Urinary bladder (tissue), 4 donors: ENCODE data around the gene LIPG. TPM values are rescaled to one million over a fixed set of nuclear protein-coding genes. Genes with fewer than 3 reads are reported as not detected.
"Not testable (repeated sequence)": the region's sequence is repeated elsewhere in the genome, so short reads cannot be mapped to it uniquely, and the experiment has no call there.

ENCODE experiments used
- DNase-seq: peaks from one replicate; pipeline ENCODE4 v3.0.0-alpha.2; 2015; ENCODE audit errors: extremely low spot score
- H3K27ac ChIP-seq: one replicate; pipeline ENCODE4 v1.5.1; 2013; ENCODE audit warnings: low read depth, mild to moderate bottlenecking, moderate library complexity
- H3K36me3 ChIP-seq: one replicate; pipeline ENCODE4 v1.6.1; 2013; ENCODE audit warnings: mild to moderate bottlenecking, moderate library complexity; ENCODE audit not compliant: insufficient read depth
- H3K4me1 ChIP-seq: one replicate; pipeline ENCODE4 v1.6.1; 2013; ENCODE audit warnings: mild to moderate bottlenecking, moderate library complexity; ENCODE audit not compliant: insufficient read depth
- H3K4me3 ChIP-seq: one replicate; pipeline ENCODE4 v1.5.1; 2013; ENCODE audit warnings: low read depth, low read length
- WGBS: extraction: QIAGEN DNeasy Blood & Tissue Kit; methylation state at CpG from one replicate; pipeline ENCODE4 v1.1.7; 2013; 5-methylcytosine and 5-hydroxymethylcytosine counted together
- polyA plus RNA-seq: library from polyadenylated mRNA; stranded (reverse); fragments of 200-250 nt; gene quantifications from one replicate; pipeline ENCODE4 v1.2.3, GENCODE V29; 2013
- total RNA-seq: library from RNA; depleted of rRNA; stranded (reverse); fragments of >200 nt; gene quantifications from one replicate; pipeline ENCODE4 v1.2.3, GENCODE V29; 2014
- donor health status: healthy with polysubstance abuse.
- donor health status: healthy.

LIPG gene
- total RNA-seq, result 5.0 TPM
- polyA plus RNA-seq, result 0.85 TPM

DNA sequence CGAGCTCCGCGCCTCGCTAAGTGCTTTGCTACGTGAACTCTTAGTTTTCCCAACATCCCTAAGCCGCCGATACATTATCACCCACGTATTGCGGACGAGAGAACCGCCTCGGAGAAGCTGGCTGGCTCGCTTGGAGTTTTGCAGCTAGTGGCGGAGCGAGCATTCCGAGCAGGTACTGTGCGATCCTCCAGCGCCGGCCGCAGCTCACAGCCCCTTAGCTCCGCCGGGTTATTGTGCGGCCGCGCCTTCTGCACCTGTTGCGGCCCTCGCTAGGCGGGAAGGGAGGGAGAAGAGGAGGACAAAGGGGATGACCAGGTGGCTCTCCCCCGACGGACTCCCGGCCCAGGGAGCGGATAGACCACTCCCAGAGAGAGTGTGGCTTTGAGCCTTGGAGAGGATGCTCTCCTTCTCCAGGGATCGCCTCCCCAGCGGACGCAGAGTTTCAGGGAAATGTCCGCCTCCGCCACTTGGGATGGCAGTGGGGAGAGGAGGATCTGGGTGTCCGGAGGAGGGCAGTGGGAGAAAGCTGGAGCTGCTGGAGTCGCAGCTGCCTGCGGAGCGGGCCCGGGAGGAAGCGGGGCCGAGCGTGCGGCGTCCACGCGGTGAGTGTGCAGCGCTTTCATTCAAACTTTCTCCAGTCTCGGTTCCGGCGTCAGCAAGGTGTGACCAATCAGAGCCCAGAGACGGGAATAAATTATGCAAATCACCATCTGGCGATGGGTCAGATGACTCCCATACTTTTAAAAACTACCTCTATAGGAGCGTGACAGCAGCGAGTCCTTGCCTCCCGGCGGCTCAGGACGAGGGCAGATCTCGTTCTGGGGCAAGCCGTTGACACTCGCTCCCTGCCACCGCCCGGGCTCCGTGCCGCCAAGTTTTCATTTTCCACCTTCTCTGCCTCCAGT is at the start of gene LIPG:
Gene LIPG (plus strand): TSS at position 769 of the 905 bp plus-strand sequence. CDS start 252 bp downstream, outside the sequence.
- Histone ChIP-seq H3K36me3 (no peaks in the 10 kb centered on the region), H3K27ac (no peak within 1 kb of the TSS), H3K4me3 (peak within 1 kb of the TSS; percentile 36), H3K4me1 (no peaks in the 10 kb centered on the region)
- no peak for DNase-seq
- WGBS, result under 1% methylated on average over 67 of the region's 67 CpGs

DNA sequence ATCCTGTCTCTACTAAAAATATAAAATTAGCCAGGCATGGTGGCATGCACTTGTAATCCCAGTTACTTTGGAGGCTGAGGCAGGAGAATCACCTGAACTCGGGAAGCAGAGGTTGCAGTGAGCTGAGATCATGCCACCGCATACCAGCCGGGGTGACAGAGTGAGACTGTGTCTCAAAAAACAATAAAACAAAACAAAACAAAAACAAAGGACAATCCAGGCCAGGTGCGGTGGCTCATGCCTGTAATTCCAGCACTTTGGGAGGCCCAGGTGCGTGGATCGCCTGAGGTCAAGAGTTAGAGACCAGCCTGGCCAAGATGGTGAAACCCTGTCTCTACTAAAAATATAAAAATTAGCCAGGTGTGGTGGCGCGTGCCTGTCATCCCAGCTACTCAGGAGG is 49.0 kb upstream of the LIPG start:
- H3K4me3 ChIP-seq, H3K27ac ChIP-seq, H3K4me1 ChIP-seq, H3K36me3 ChIP-seq, DNase-seq: not testable (repeated sequence)
- WGBS, result 81% methylated on average over 8 of the region's 8 CpGs

DNA sequence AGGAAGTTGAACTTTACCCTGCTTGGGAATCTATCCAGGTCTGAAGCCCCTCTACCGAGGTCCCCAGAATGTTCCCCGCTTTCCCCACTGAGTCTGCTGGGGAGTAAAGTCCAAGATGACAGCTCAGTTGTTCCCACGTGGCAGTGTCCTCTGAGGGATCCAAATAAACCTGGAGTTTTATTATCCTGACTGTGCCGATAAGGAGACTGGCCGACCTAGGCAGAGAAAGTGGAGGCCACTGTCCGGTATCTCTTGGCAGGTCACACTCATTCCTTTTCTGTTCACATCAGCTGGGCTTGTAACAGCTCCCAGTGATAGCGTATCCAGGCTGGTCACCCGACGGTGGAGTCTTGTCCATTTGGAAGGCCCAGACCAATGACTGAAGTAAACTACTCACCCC is 47.3 kb upstream of the LIPG start:
- H3K36me3 ChIP-seq, result no peaks in the 10 kb centered on the region
- H3K4me1 ChIP-seq, result no peaks in the 10 kb centered on the region
- no peak for DNase-seq
- 45% methylated on average over 9 of the region's 9 CpGs for WGBS
- H3K27ac ChIP-seq, result no peak overlapping the region
- H3K4me3 ChIP-seq, result no peak overlapping the region

- not testable (repeated sequence) for H3K27ac ChIP-seq, H3K4me1 ChIP-seq, DNase-seq, H3K4me3 ChIP-seq, H3K36me3 ChIP-seq
- over 99% methylated on average over 5 of the region's 5 CpGs for WGBS
These were observed 46.9 kb upstream of the LIPG start for GRCh38 chr18:49515003-49515402.

GRCh38 chr18:49515516-49515915 is 46.3 kb upstream of the LIPG start:
- DNase-seq, result no peak
- Histone ChIP-seq H3K36me3 (no peaks in the 10 kb centered on the region), H3K4me3 (no peak overlapping the region), H3K4me1 (no peaks in the 10 kb centered on the region), H3K27ac (no peak overlapping the region)
- WGBS, result 93% methylated on average over 3 of the region's 3 CpGs

DNA sequence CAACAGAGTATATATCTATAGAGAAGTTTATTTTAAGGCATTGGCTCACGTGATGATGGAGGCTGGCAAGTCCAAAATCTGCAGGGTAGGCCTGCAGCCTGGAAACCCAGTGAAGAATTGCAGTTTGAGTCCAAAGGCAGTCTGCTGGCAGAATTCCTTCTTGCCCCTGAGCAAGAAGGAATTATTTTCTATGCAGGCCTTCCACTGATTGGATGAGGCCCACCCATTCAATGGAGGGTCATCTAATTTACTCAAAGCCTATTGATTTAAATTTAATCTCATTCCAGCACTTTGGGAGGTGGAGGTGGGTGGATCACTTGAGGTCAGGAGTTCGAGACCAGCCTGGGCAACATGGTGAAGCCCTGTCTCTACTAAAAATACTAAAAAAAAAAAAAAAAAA is 44.4 kb upstream of the LIPG start:
- H3K4me3 ChIP-seq, result no peak overlapping the region
- H3K36me3 ChIP-seq, result no peaks in the 10 kb centered on the region
- H3K27ac ChIP-seq, result no peak overlapping the region
- H3K4me1 ChIP-seq, result no peaks in the 10 kb centered on the region
- WGBS, result 88% methylated on average over 2 of the region's 2 CpGs
- DNase-seq, result no peak

GRCh38 chr18:49519101-49519971 is 42.5 kb upstream of the LIPG start:
- no peak overlapping the region for H3K27ac ChIP-seq

GRCh38 chr18:49520661-49521145 is 41.2 kb upstream of the LIPG start:
- 73% methylated on average over 2 of the region's 2 CpGs for WGBS
- Histone ChIP-seq H3K4me3 (no peak overlapping the region), H3K4me1 (no peaks in the 10 kb centered on the region), H3K36me3 (no peaks in the 10 kb centered on the region), H3K27ac (no peak overlapping the region)
- no peak for DNase-seq

More at GRCh38 chr18:49519101-49519971, 42.5 kb upstream of the LIPG start:
- no peaks in the 10 kb centered on the region for H3K4me1 ChIP-seq
- H3K4me3 ChIP-seq, result no peak overlapping the region
- H3K36me3 ChIP-seq, result no peaks in the 10 kb centered on the region
- DNase-seq, result no peak
- WGBS, result 79% methylated on average over 10 of the region's 10 CpGs

DNA sequence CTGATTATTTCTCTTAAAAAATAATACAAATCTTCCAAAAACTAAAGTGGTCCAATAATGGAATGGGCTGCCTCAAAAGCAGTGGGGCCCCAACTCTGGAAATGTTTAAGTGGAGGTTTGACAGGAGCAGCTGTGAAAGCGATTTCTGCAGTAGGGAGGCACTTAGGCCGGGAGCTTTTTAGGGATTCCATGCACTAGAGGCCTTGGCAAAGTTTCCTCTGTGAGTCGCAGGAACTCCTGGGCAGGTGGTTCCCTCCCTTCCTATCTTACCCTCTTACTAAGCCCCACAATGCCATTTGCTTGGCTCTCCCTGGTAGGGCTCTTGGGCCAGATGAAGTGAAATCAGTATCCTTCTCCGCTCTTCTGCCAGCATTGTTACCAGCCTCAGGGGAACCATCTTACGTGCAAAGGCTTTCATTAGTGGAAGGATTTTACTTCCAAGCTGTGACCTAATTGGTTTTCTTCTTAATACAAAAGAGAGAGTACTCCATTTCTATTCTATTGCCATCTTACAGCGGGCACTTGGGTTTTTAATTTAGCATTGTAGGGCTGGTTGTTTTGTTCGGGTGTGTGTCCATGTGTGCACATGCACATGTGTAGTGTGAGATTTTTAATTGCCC is 40.5 kb upstream of the LIPG start:
- no peak for DNase-seq
- 74% methylated on average over 7 of the region's 7 CpGs for WGBS

DNA sequence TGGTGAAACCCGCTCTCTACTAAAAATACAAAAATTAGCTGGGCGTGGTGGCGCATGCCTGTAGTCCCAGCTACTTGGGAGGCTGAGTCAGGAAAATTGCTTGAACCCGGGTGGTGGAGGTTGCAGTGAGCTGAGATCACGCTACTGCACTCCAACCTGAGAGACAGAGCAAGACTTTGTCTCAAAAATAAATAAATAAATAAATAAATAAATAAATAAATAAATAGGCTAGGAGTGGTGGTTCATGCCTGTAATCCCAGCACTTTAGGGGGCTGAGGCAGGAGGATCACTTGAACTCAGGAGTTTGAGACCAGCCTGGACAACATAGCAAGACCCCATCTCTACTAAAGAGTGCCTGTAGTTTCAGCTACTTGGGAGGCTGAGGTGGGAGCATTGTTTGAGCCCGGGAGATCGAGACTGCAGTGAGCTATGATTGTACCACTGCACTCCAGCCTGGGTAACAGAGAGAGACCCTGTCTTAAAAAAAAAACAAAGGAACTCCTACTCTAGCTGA is 38.2 kb upstream of the LIPG start:
- not testable (repeated sequence) for H3K4me3 ChIP-seq, DNase-seq, H3K27ac ChIP-seq, H3K36me3 ChIP-seq, H3K4me1 ChIP-seq
- 94% methylated on average over 7 of the region's 7 CpGs for WGBS

More for the DNA sequence above, 40.5 kb upstream of the LIPG start:
- no peaks in the 10 kb centered on the region for H3K4me1 ChIP-seq
- no peak overlapping the region for H3K4me3 ChIP-seq
- H3K27ac ChIP-seq, result no peak overlapping the region
- H3K36me3 ChIP-seq, result no peaks in the 10 kb centered on the region

GRCh38 chr18:49524349-49524748 is 37.5 kb upstream of the LIPG start:
- Histone ChIP-seq H3K27ac (no peak overlapping the region), H3K36me3 (no peaks in the 10 kb centered on the region), H3K4me3 (no peak overlapping the region), H3K4me1 (no peaks in the 10 kb centered on the region)
- no peak for DNase-seq
- WGBS, result 95% methylated on average over 2 of the region's 2 CpGs

GRCh38 chr18:49524951-49525350 is 36.9 kb upstream of the LIPG start:
- no peak for DNase-seq
- 98% methylated on average over 2 of the region's 2 CpGs for WGBS
- no peaks in the 10 kb centered on the region for H3K36me3 ChIP-seq
- H3K4me1 ChIP-seq, result no peaks in the 10 kb centered on the region
- H3K4me3 ChIP-seq, result no peak overlapping the region
- no peak overlapping the region for H3K27ac ChIP-seq

DNA sequence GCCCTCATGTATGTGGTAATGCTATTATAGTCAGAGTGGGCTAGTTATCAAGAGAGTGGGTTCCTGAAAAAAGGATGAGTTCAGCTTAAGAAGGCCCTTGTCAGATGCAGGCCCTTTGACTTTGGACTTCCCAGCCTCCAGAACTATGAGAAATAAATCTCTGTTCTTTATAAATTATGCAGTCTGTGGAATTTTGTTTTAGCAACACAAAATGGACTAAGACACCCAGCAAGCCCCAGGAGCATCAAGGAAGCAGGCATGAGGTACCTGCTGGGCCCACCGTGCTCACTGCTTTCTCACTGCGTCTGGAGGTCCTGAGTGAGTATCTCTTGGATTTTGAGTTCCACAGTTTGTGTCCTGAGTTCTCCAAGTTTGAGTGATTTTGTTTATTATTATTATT is 35.9 kb upstream of the LIPG start:
- Histone ChIP-seq H3K4me1 (no peaks in the 10 kb centered on the region), H3K36me3 (no peaks in the 10 kb centered on the region), H3K4me3 (no peak overlapping the region), H3K27ac (no peak overlapping the region)
- no peak for DNase-seq
- 96% methylated on average over 2 of the region's 2 CpGs for WGBS
